A204.1 (cell line): Measurements from ENCODE around the gene DENND1C.

Experiments
- FAIRE-seq: peaks from 2 replicates; lab custom pipeline; 2012; peaks lifted over from hg19 to GRCh38; lab: Jason Lieb, UNC

The DENND1C gene

GRCh38 chr19:6481541-6482342, at the start of gene DENND1C:
Gene DENND1C, minus strand, starts transcription at chr19:6481787. Its CDS starts 92 bp downstream, at chr19:6481695.
- FAIRE-seq, result no peak

- peak; percentile 86 for FAIRE-seq
Measured at GRCh38 chr19:6530386-6531162, 49.0 kb upstream of the DENND1C start, which contains the start of gene TNFSF9. Gene TNFSF9, plus strand, starts transcription at chr19:6531026. Its CDS starts 11 bp downstream, at chr19:6531037.

GRCh38 chr19:6529937-6530385, 48.4 kb upstream of the DENND1C start:
- FAIRE-seq, result no peak

- FAIRE-seq, result no peak
Measured at GRCh38 chr19:6529351-6529750, 47.8 kb upstream of the DENND1C start.

GRCh38 chr19:6528544-6529121, 47.0 kb upstream of the DENND1C start:
- FAIRE-seq, result no peak

GRCh38 chr19:6527893-6528543, 46.4 kb upstream of the DENND1C start:
- FAIRE-seq, result no peak

- FAIRE-seq, result no peak
Measured at GRCh38 chr19:6524311-6524710, 42.7 kb upstream of the DENND1C start.

GRCh38 chr19:6522712-6523111, 41.1 kb upstream of the DENND1C start:
- FAIRE-seq, result no peak

- FAIRE-seq, result no peak
Measured at GRCh38 chr19:6521718-6522646, 40.4 kb upstream of the DENND1C start.

GRCh38 chr19:6519289-6519688, 37.7 kb upstream of the DENND1C start:
- no peak for FAIRE-seq

- no peak for FAIRE-seq
Measured at GRCh38 chr19:6518145-6518911, 36.7 kb upstream of the DENND1C start.

GRCh38 chr19:6516659-6517291, 35.2 kb upstream of the DENND1C start:
- FAIRE-seq, result no peak

- peak; percentile 96 for FAIRE-seq
Measured at GRCh38 chr19:6516018-6516658, 34.6 kb upstream of the DENND1C start.

GRCh38 chr19:6514926-6515544, 33.4 kb upstream of the DENND1C start:
- no peak for FAIRE-seq

- no peak for FAIRE-seq
Measured at GRCh38 chr19:6514089-6514488, 32.5 kb upstream of the DENND1C start.

- no peak for FAIRE-seq
Measured at GRCh38 chr19:6510618-6511017, 29.0 kb upstream of the DENND1C start.

- FAIRE-seq, result no peak
Measured at GRCh38 chr19:6509118-6509971, 27.8 kb upstream of the DENND1C start.
